ENCODE data around the gene GOLGA7B. TPM values are rescaled to one million over a fixed set of nuclear protein-coding genes. Genes with fewer than 3 reads are reported as not detected.

The GOLGA7B gene
- total RNA-seq, 1 donor from 2014 or later, result 2.7 TPM

DNA sequence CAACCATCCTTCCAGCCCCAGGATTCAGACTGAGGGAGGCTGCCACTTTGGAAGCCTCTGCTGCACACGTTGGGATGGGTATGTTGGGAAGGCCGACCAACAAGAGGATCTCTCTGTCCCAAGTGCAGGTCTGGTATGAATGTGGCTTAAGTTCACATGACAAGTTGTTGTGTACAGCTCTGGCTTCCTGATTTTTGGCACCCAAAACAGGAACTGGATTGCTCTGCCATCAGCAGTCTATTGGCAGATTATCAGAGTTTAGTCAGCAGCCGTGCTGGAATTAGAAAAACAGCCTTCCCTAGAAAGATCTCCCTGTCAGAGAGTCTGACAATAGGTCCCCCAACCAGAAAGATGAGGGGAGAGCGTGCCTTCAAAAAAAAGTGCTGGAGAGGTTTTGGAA, 66.9 kb downstream of the GOLGA7B start:
- TF ChIP-seq, protein P1, sequence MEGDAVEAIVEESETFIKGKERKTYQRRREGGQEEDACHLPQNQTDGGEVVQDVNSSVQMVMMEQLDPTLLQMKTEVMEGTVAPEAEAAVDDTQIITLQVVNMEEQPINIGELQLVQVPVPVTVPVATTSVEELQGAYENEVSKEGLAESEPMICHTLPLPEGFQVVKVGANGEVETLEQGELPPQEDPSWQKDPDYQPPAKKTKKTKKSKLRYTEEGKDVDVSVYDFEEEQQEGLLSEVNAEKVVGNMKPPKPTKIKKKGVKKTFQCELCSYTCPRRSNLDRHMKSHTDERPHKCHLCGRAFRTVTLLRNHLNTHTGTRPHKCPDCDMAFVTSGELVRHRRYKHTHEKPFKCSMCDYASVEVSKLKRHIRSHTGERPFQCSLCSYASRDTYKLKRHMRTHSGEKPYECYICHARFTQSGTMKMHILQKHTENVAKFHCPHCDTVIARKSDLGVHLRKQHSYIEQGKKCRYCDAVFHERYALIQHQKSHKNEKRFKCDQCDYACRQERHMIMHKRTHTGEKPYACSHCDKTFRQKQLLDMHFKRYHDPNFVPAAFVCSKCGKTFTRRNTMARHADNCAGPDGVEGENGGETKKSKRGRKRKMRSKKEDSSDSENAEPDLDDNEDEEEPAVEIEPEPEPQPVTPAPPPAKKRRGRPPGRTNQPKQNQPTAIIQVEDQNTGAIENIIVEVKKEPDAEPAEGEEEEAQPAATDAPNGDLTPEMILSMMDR (IDR thresholded peaks at IDR 0.05; ENCODE audit: insufficient read depth, low read length, poor library complexity, severe bottlenecking), result no peak

DNA sequence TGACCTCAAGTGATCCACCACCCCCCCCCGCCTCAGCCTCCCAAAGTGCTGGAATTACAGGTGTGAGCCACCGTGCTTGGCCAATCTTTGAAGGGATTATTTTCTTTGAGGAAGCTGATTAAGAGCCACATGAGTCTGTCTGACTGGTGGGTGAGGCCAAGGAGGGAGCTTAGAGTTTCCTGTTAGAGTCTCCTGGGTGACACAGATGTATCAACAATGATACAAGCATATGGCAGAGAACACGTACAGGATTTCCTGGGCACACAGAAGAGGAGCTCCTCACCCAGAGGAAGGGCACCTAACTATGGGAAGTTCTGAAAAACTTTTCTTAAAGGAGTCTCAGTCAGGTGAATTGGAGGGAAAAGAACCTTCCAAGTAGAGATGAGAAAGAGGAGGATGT, 69.4 kb downstream of the GOLGA7B start:
- H3K27me3 ChIP-seq (ENCODE audit: control insufficient read depth, insufficient read depth, low read length), result peaks cover 23% of the 10 kb centered on the region
- no peak overlapping the region for H3K4me3 ChIP-seq (ENCODE audit: low read depth, low read length)
- no peaks in the 10 kb centered on the region for H3K36me3 ChIP-seq (ENCODE audit: control insufficient read depth, insufficient read depth, low read length)
- TF ChIP-seq, protein P1 (IDR thresholded peaks at IDR 0.05; ENCODE audit: insufficient read depth, low read length, poor library complexity, severe bottlenecking), result no peak
- no peak for DNase-seq (ENCODE audit: low read depth)

More for the DNA sequence above, 66.9 kb downstream of the GOLGA7B start:
- H3K27me3 ChIP-seq (ENCODE audit: control insufficient read depth, insufficient read depth, low read length), result peaks cover 14% of the 10 kb centered on the region
- H3K4me3 ChIP-seq (ENCODE audit: low read depth, low read length), result no peak overlapping the region
- no peaks in the 10 kb centered on the region for H3K36me3 ChIP-seq (ENCODE audit: control insufficient read depth, insufficient read depth, low read length)
- no peak for DNase-seq (ENCODE audit: low read depth)

DNA sequence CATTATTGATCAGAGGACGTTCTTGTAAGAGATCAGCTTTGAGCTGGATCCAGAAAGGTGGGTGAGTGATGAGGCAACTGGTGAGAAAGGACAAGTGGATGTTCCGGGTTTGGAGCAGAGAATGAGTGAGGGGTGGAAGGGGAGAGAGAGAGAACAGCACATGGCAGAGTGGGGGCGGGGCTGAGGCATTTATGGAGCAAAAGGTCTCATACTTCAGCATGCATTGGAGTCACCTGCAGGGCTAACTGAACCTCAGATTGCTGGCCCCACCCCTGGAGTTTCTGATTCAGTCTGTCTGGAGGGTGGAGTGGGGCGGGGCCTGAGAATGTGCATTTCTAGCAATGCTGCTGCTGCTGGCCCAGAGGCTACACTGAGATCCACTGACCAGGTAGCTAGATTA, 71.2 kb downstream of the GOLGA7B start:
- no peak for DNase-seq (ENCODE audit: low read depth)
- TF ChIP-seq, protein P1 (IDR thresholded peaks at IDR 0.05; ENCODE audit: insufficient read depth, low read length, poor library complexity, severe bottlenecking), result no peak
- H3K27me3 ChIP-seq (ENCODE audit: control insufficient read depth, insufficient read depth, low read length), result peaks cover 19% of the 10 kb centered on the region
- H3K36me3 ChIP-seq (ENCODE audit: control insufficient read depth, insufficient read depth, low read length), result no peaks in the 10 kb centered on the region
- no peak overlapping the region for H3K4me3 ChIP-seq (ENCODE audit: low read depth, low read length)

Other genes starting within 250 kb of the GOLGA7B start
- gene MORN4, start 216.3 kb upstream of the GOLGA7B start, total RNA-seq, result 11.2 and 12.4 TPM in 2 replicates
- 37.6 and 38.3 TPM in 2 replicates for gene PI4K2A, start 209.2 kb upstream of the GOLGA7B start, total RNA-seq
- gene AVPI1, start 162.6 kb upstream of the GOLGA7B start, total RNA-seq, result 17.2 and 18.9 TPM in 2 replicates
- gene MARVELD1, start 136.1 kb upstream of the GOLGA7B start, total RNA-seq, result 31.0 and 37.2 TPM in 2 replicates
- 31.8 and 32.3 TPM in 2 replicates for gene ZFYVE27, start 112.7 kb upstream of the GOLGA7B start, total RNA-seq
- gene SFRP5, start 77.8 kb upstream of the GOLGA7B start, total RNA-seq, result not detected in 2 replicates
- 3.2 and 3.3 TPM in 2 replicates for gene CRTAC1, start 180.8 kb downstream of the GOLGA7B start, total RNA-seq